Upper lobe of right lung (tissue), 1 donor: ENCODE results near the gene PGAP3. TPM values are rescaled to one million over a fixed set of nuclear protein-coding genes. Genes with fewer than 3 reads are reported as not detected.
A peak's percentile ranks its signal among the peaks of the same experiment; 100 is the strongest.

Experiments
- ATAC-seq: fragments of 200-7000 bp; cut with Tn5 transposase; one replicate; pipeline ENCODE4 v1.9.1; 2020; ENCODE audit warnings: mild to moderate bottlenecking, moderate library complexity
- DNase-seq: peaks from one replicate; pipeline ENCODE4 v3.0.0-alpha.2; 2020
- H3K27ac ChIP-seq: fragments of 200-600 bp; one replicate; pipeline ENCODE4 v1.8.0; 2022
- H3K27me3 ChIP-seq: fragments of 200-600 bp; one replicate; pipeline ENCODE4 v1.8.0; 2022; ENCODE audit warnings: mild to moderate bottlenecking
- H3K36me3 ChIP-seq: fragments of 200-600 bp; one replicate; pipeline ENCODE4 v1.8.0; 2022
- H3K4me1 ChIP-seq: fragments of 200-600 bp; one replicate; pipeline ENCODE4 v1.8.0; 2022
- H3K4me3 ChIP-seq: fragments of 200-600 bp; one replicate; pipeline ENCODE4 v1.8.0; 2022; ENCODE audit warnings: mild to moderate bottlenecking
- H3K9me3 ChIP-seq: fragments of 200-600 bp; one replicate; pipeline ENCODE4 v1.8.0; 2022
- intact Hi-C: fragments of 100-400 bp; cut with DNase I; formaldehyde crosslinking; loops from one replicate; pipeline ENCODE4 v1.11.0; 2022
- total RNA-seq: library from RNA; stranded (reverse); fragmentation: NEBNext Ultra II Directional; extraction: Animal tissue kit (Norgen Biotek cat#: 25700); gene quantifications from one replicate; pipeline ENCODE4 v1.2.1, GENCODE V29; 2021
- TF ChIP-seq, protein P1 (sequence below): fragments of 200-600 bp; IDR thresholded peaks from one replicate; pipeline ENCODE4 v1.8.0; 2022; ENCODE audit warnings: antibody characterized with exemption
- donor health status: DM: no; HTN: yes; CAD: no; lungs with severe emphysema.

The PGAP3 gene
- total RNA-seq, 1 donor from 2014 or later = 24.5 TPM

GRCh38 chr17:39722965-39723848, 35.4 kb upstream of the PGAP3 start:
- Histone ChIP-seq H3K27me3 (no peaks in the 10 kb centered on the region), H3K36me3 (peaks cover 37% of the 10 kb centered on the region), H3K4me1 (no peaks in the 10 kb centered on the region), H3K27ac (no peak overlapping the region), H3K4me3 (no peak overlapping the region), H3K9me3 (no peaks in the 10 kb centered on the region)
- ATAC-seq = peak; percentile 42
- intact Hi-C loops = no loop called here
- TF ChIP-seq, protein P1, sequence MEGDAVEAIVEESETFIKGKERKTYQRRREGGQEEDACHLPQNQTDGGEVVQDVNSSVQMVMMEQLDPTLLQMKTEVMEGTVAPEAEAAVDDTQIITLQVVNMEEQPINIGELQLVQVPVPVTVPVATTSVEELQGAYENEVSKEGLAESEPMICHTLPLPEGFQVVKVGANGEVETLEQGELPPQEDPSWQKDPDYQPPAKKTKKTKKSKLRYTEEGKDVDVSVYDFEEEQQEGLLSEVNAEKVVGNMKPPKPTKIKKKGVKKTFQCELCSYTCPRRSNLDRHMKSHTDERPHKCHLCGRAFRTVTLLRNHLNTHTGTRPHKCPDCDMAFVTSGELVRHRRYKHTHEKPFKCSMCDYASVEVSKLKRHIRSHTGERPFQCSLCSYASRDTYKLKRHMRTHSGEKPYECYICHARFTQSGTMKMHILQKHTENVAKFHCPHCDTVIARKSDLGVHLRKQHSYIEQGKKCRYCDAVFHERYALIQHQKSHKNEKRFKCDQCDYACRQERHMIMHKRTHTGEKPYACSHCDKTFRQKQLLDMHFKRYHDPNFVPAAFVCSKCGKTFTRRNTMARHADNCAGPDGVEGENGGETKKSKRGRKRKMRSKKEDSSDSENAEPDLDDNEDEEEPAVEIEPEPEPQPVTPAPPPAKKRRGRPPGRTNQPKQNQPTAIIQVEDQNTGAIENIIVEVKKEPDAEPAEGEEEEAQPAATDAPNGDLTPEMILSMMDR = no peak
- no peak for DNase-seq

- H3K4me1 ChIP-seq = no peaks in the 10 kb centered on the region
- intact Hi-C loops = no loop called here
- ATAC-seq (no peak), DNase-seq (no peak)
- no peak overlapping the region for H3K4me3 ChIP-seq
- no peaks in the 10 kb centered on the region for H3K9me3 ChIP-seq
- no peak overlapping the region for H3K27ac ChIP-seq
- peaks cover 37% of the 10 kb centered on the region for H3K36me3 ChIP-seq
- H3K27me3 ChIP-seq = no peaks in the 10 kb centered on the region
- TF ChIP-seq, protein P1 = no peak
Measured at GRCh38 chr17:39722104-39722503, 34.2 kb upstream of the PGAP3 start.

DNA sequence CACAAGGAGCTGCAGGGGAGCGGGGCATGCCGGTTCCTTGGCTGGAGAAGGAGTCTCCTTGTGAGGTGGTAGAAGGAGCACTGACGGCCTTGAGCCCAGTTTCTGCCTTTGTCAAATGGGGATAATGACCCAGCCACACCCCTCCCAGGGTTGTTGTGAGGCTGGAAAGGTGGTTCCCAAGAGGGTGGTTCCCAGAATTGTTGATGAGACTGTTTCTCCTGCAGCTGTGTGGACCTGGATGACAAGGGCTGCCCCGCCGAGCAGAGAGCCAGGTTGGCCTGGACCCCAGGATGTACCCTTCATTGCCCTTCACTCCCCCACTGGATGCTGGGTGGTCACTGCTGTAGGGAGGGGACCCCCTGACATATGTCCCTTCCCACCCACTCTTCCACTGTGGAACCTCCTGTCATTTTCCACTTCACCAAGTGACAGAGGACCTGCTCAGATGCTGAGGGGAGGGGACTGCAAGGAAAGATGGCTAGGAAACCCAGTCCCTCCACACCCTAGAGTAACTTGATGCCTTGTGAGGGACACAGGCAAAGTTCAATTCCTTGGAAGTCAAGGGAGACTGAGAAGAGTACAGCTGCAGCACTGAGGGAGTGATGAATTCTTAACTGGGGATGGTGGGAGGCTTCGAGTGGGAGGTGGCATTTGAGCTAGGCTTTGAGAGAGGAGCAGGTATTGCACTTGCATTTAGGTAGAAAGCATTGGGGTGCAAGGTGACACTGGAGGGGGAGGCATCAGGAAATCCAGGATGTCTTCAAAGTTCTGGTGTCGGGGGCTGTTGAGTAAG, 31.9 kb upstream of the PGAP3 start:
- DNase-seq = no peak
- no peaks in the 10 kb centered on the region for H3K27me3 ChIP-seq
- TF ChIP-seq, protein P1 = no peak
- no peaks in the 10 kb centered on the region for H3K9me3 ChIP-seq
- no peak for ATAC-seq
- peaks cover 44% of the 10 kb centered on the region for H3K36me3 ChIP-seq
- no peak overlapping the region for H3K27ac ChIP-seq
- no peak overlapping the region for H3K4me3 ChIP-seq
- intact Hi-C loops = no loop called here
- H3K4me1 ChIP-seq = no peaks in the 10 kb centered on the region

DNA sequence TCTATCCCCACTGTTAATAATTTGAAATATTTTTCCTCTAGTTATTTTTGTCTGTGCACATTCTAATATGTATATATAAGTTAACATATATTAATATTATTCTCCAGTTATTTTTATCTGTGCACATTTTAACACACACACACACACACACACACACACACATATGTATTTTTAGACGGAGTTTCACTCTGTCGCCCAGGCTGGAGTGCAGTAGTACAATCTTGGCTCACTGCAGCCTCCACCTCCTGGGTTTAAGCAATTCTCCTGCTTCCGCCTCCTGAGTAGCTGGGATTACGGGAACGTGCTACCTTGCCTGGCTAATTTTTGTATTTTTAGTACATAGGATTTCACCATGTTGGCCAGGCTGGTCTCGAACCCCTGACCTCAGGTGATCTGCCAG, 29.8 kb upstream of the PGAP3 start:
- TF ChIP-seq, protein P1 = no peak
- intact Hi-C loops = no loop called here
- no peak overlapping the region for H3K27ac ChIP-seq
- ATAC-seq (no peak), DNase-seq (no peak)
- H3K9me3 ChIP-seq = no peaks in the 10 kb centered on the region
- no peak overlapping the region for H3K4me3 ChIP-seq
- H3K4me1 ChIP-seq = no peaks in the 10 kb centered on the region
- no peaks in the 10 kb centered on the region for H3K27me3 ChIP-seq
- H3K36me3 ChIP-seq = peaks cover 50% of the 10 kb centered on the region

- DNase-seq = no peak
- Histone ChIP-seq H3K27ac (peak overlapping the region; percentile 55), H3K4me1 (no peaks in the 10 kb centered on the region), H3K4me3 (no peak overlapping the region), H3K9me3 (no peaks in the 10 kb centered on the region), H3K36me3 (peaks cover 53% of the 10 kb centered on the region), H3K27me3 (no peaks in the 10 kb centered on the region)
- intact Hi-C loops = no loop called here
- ATAC-seq = peak; percentile 88
- TF ChIP-seq, protein P1 = no peak
Measured at GRCh38 chr17:39716879-39717536, 29.2 kb upstream of the PGAP3 start.
